Keratinocyte (primary cell): Measurements from ENCODE around the gene GNLY. TPM values are rescaled to one million over a fixed set of nuclear protein-coding genes. Genes with fewer than 3 reads are reported as not detected.

Experiments
- DNase-seq: peaks from one replicate; pipeline ENCODE4 v3.0.0-alpha.2; 2011; ENCODE audit warnings: low read depth, missing footprints, low spot score
- FAIRE-seq: peaks from 2 replicates; lab custom pipeline; 2011; peaks lifted over from hg19 to GRCh38; lab: Jason Lieb, UNC
- H2AFZ ChIP-seq: 2 replicates; pipeline ENCODE4 v1.6.0; 2012; ENCODE audit warnings: low read length, control low read depth, inconsistent platforms; ENCODE audit not compliant: control insufficient read depth
- H3K27ac ChIP-seq: 2 replicates; pipeline ENCODE4 v1.5.1; 2011; ENCODE audit warnings: low read length; ENCODE audit not compliant: control insufficient read depth, insufficient read depth
- H3K27me3 ChIP-seq: 3 replicates; pipeline ENCODE4 v1.6.0; 2011; ENCODE audit warnings: low read length; ENCODE audit not compliant: control insufficient read depth, insufficient read depth; ENCODE audit errors: extremely low read depth
- H3K36me3 ChIP-seq, 2 experiments: 2 replicates in 1 of 2; 3 replicates in 1 of 2; pipeline ENCODE4 v1.5.1; 2011; ENCODE audit warnings: low read length in 2 of 2, mild to moderate bottlenecking in 1 of 2; ENCODE audit not compliant: control insufficient read depth in 2 of 2, insufficient read depth in 2 of 2; ENCODE audit errors: extremely low read depth in 1 of 2
- H3K4me1 ChIP-seq: 3 replicates; pipeline ENCODE4 v1.5.1; 2011; ENCODE audit warnings: low read length; ENCODE audit not compliant: control insufficient read depth, insufficient read depth; ENCODE audit errors: extremely low read depth
- H3K4me2 ChIP-seq: 3 replicates; pipeline ENCODE4 v1.6.0; 2011; ENCODE audit warnings: low read depth, low read length; ENCODE audit not compliant: control insufficient read depth, insufficient read depth; ENCODE audit errors: extremely low read depth
- H3K4me3 ChIP-seq, 3 experiments: fragments of 200-600 bp in 1 of 3; sonication (generic) in 1 of 3; 2 replicates in 2 of 3; 3 replicates in 1 of 3; pipeline ENCODE4 v1.5.1; 2011 to 2016; ENCODE audit warnings: low read length in 3 of 3, mild to moderate bottlenecking in 3 of 3, control low read depth in 2 of 3, inconsistent platforms in 1 of 3, low read depth in 1 of 3, mixed read lengths in 1 of 3, mixed run types in 1 of 3, moderate library complexity in 1 of 3; ENCODE audit not compliant: control insufficient read depth in 2 of 3, insufficient read depth in 2 of 3; ENCODE audit errors: extremely low read depth in 1 of 3
- H3K79me2 ChIP-seq: 2 replicates; pipeline ENCODE4 v1.6.0; 2012; ENCODE audit warnings: low read length; ENCODE audit not compliant: control insufficient read depth, insufficient read depth
- H3K9ac ChIP-seq: 3 replicates; pipeline ENCODE4 v1.6.0; 2011; ENCODE audit warnings: low read length; ENCODE audit not compliant: control insufficient read depth, insufficient read depth; ENCODE audit errors: extremely low read depth
- H3K9me1 ChIP-seq: 3 replicates; pipeline ENCODE4 v1.6.0; 2011; ENCODE audit warnings: low read length; ENCODE audit not compliant: control insufficient read depth, insufficient read depth; ENCODE audit errors: extremely low read depth
- H3K9me3 ChIP-seq: 2 replicates; pipeline ENCODE4 v1.5.1; 2012; ENCODE audit warnings: low read depth, low read length; ENCODE audit not compliant: control insufficient read depth
- H4K20me1 ChIP-seq: 3 replicates; pipeline ENCODE4 v1.6.0; 2011; ENCODE audit warnings: low read length; ENCODE audit not compliant: control insufficient read depth, insufficient read depth; ENCODE audit errors: extremely low read depth
- EZH2 ChIP-seq: IDR thresholded peaks from one replicate; pipeline ENCODE4 v1.6.1; 2012; ENCODE audit warnings: inconsistent platforms, mild to moderate bottlenecking, low read length, moderate library complexity
- dilution Hi-C: fragments of 300-500 bp; cut with MboI; formaldehyde crosslinking; loops from one replicate; pipeline ENCODE4 v1.7.0; 2020; ENCODE audit warnings: low sequenced_read_pairs; ENCODE audit not compliant: extremely low pct_ligation_motif_present
- polyA plus RNA-seq, 5 experiments: library from polyadenylated mRNA; depleted of rRNA in 3 of 5; stranded (reverse) in 3 of 5; stranded (forward) in 1 of 5; unstranded in 1 of 5; fragments of >200 nt; gene quantifications; 1 replicate in 1 of 5; 2 replicates in 3 of 5; 3 replicates in 1 of 5; pipeline versions ENCODE4 v1.2.1 to v1.2.3, GENCODE V29; 2011 to 2012; ENCODE audit warnings: missing spikeins in 2 of 5, low read depth in 1 of 5, low replicate concordance in 1 of 5
- TF ChIP-seq, protein P1 (sequence below), 3 experiments: IDR thresholded peaks in 1 of 3; conservative IDR thresholded peaks in 1 of 3; optimal IDR thresholded peaks in 1 of 3; 2 replicates in 2 of 3; 3 replicates in 1 of 3; pipeline versions ENCODE3 to v1.5.1; 2011; ENCODE audit warnings: low read length in 3 of 3, mild to moderate bottlenecking in 3 of 3, moderate library complexity in 2 of 3, control low read depth in 1 of 3, inconsistent platforms in 1 of 3; ENCODE audit not compliant: insufficient read depth in 2 of 3; ENCODE audit errors: extremely low read depth in 1 of 3

GNLY gene
- polyA plus RNA-seq, 1 donor (not counting 4 experiments of a cell fraction or from before 2014, with no cell fraction given): not detected

DNA sequence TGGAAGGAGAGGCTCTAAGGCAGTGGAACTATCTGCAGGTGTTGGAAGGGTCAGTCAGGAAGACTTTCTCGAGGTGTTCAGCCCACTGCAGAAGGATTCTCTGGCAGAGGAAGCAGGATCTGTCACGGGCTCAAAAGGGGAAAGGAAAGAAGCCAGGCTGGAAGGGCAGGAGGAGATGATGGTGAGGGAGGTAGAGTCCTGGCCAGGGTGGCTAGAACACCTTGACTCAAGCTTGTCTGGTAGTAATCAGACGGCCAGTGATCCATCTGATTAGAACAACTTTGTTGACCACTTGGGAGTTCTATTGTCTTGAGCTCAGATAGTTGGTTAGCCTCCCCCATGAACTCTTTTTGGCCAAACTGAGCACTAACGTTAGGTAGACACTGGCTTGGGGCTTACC lies 49.9 kb downstream of the GNLY start:
- Histone ChIP-seq H3K27me3 (peaks cover 63% of the 10 kb centered on the region), H3K4me2 (no peak overlapping the region), H3K9ac (no peak overlapping the region), H4K20me1 (no peaks in the 10 kb centered on the region), H3K36me3 (no peaks in the 10 kb centered on the region), H3K4me3 (no peak overlapping the region), H2AFZ (no peak overlapping the region), H3K4me1 (peaks cover 15% of the 10 kb centered on the region), H3K27ac (no peak overlapping the region), H3K9me3 (no peaks in the 10 kb centered on the region), H3K79me2 (no peaks in the 10 kb centered on the region), H3K9me1 (no peaks in the 10 kb centered on the region)
- DNase-seq (no peak), FAIRE-seq (no peak)
- dilution Hi-C loops: no loop called here
- no peak for TF ChIP-seq EZH2
- TF ChIP-seq, protein P1, sequence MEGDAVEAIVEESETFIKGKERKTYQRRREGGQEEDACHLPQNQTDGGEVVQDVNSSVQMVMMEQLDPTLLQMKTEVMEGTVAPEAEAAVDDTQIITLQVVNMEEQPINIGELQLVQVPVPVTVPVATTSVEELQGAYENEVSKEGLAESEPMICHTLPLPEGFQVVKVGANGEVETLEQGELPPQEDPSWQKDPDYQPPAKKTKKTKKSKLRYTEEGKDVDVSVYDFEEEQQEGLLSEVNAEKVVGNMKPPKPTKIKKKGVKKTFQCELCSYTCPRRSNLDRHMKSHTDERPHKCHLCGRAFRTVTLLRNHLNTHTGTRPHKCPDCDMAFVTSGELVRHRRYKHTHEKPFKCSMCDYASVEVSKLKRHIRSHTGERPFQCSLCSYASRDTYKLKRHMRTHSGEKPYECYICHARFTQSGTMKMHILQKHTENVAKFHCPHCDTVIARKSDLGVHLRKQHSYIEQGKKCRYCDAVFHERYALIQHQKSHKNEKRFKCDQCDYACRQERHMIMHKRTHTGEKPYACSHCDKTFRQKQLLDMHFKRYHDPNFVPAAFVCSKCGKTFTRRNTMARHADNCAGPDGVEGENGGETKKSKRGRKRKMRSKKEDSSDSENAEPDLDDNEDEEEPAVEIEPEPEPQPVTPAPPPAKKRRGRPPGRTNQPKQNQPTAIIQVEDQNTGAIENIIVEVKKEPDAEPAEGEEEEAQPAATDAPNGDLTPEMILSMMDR (optimal IDR thresholded peaks at IDR 0.05 in 1 of 3, IDR thresholded peaks at IDR 0.05 in 1 of 3, conservative IDR thresholded peaks at IDR 0.05 in 1 of 3; ENCODE audit: extremely low read depth in 1 of 3, insufficient read depth in 2 of 3, low read length in 3 of 3): no peak

DNA sequence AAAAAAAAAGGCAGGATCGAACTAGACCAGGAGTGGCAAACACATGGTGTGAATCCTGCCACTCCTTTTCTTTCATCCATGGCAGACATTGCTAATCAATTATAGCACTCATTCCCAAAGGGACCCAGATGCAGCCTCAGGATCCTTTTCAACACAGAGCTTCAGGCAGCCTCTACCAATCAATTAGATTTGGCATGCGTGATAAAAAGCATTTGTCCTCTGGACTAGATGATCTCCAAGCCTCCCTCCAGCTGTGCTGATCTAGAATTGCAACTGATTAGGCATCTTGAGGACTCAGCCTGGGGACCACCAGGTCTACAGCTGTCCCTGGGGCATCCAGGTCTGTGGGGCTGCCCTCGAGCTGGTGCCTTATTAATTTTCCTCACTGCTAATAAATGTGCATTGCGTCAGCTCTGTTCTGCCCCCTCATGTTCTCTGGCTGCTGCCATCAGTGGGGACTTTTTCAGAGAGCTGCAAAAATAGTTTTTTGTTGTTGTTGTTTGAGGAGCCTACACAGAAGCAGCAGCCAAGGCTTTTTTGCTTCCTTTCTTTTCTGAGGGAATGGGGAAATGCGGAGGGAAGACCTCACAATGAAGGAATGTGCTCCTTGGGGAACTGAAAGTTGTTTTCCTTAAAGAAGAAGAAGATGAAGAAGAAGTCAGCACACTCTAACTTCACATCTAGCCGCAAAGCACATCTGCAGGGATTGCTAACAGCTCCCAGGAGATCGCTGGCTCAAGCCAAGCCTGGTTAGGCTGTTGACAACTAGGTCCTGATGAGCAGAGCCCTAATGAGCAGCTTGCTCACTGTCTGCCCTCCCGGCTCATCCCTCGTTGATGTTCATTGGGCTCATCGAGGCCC lies 50.8 kb downstream of the GNLY start:
- H2AFZ ChIP-seq: no peak overlapping the region

More for the DNA sequence above, 50.8 kb downstream of the GNLY start:
- no peak overlapping the region for H3K9ac ChIP-seq
- H3K79me2 ChIP-seq: no peaks in the 10 kb centered on the region
- peaks cover 15% of the 10 kb centered on the region for H3K4me1 ChIP-seq
- H3K4me2 ChIP-seq: no peak overlapping the region
- no peak overlapping the region for H3K4me3 ChIP-seq
- no peak overlapping the region for H3K27ac ChIP-seq
- no peak for FAIRE-seq
- peaks cover 65% of the 10 kb centered on the region for H3K27me3 ChIP-seq
- no peaks in the 10 kb centered on the region for H4K20me1 ChIP-seq
- TF ChIP-seq, protein P1 (optimal IDR thresholded peaks at IDR 0.05 in 1 of 3, IDR thresholded peaks at IDR 0.05 in 1 of 3, conservative IDR thresholded peaks at IDR 0.05 in 1 of 3; ENCODE audit: extremely low read depth in 1 of 3, insufficient read depth in 2 of 3, low read length in 3 of 3): no peak
- no peak for TF ChIP-seq EZH2
- dilution Hi-C loops: no loop called here
- no peaks in the 10 kb centered on the region for H3K9me3 ChIP-seq
- no peaks in the 10 kb centered on the region for H3K9me1 ChIP-seq
- DNase-seq: no peak
- H3K36me3 ChIP-seq: no peaks in the 10 kb centered on the region
